Measurements from ENCODE around the gene ASCC3.
"Not testable (repeated sequence)": the region's sequence is repeated elsewhere in the genome, so short reads cannot be mapped to it uniquely, and the experiment has no call there.

Gene ASCC3

GRCh38 chr6:100881707-100882040 lies 545 bp upstream of the ASCC3 start:
- DNase-seq: no peak

DNA sequence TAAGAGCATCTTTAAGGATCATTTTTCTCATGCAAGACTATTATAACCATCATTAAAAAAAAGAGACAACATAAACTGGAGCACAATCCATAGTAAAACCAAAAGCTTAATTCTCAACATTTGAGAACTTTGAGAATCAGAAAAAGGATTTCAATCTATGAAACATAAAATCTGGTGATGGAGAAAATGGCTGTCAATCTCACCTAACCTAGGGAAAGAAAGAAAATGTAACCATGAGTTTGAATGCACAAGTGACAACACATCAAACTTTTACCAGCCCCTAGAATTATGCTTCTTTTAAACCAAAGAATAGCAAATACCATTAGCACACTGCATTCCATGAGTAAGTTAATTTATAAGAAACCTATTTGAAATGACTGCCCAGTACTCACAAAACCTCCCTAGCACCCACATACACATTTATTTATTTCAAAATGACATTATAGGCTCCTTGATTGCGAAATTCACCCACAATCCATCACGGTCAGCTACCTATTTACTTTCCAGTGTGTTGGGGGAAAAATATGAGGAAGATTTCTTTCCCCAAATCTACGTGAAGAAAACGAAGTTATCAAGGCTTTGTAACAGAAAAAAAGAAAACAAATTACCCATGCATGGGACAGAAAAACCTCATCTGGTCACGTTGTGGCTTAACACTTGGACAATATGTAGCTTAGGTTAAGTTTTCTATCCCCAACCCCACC lies 828 bp downstream of the ASCC3 start:
- no peak for DNase-seq

DNA sequence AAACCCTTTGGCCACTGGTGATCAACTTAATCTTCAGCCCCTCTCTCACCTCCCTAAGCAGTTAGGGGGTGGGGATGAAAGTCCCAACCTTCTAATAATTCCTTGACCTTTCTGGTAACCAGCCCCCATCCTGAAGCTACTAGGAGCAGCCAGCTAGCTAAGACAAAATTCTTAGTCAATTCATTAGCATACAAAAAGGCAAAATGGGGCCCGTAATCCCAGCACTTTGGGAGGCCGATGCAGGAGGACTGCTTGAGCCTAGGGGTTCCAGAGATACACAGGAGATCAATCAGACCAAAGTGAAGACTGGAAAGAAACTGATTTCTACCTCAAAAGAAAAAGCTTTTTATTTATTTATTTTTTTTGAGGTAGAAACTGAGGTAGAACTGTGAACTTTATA lies 1.8 kb downstream of the ASCC3 start:
- no peak for DNase-seq

DNA sequence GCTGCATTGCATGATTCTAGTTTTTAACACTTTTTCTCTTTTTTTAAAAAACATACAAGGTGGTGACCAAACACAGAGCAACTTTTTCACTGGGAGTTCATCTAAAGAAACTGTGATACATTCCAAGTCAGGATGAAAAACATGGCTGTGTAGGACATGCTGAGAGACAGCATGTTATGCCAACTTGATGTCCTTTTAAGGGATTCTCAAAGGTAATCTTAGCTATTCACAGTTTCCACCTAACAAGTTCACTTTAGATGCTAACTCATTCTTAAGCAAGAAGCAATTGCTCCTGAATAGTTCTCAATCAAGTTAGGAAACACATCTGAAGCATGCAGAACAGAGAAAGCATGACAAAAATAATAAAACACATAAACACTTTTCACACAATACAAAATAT lies 3.3 kb downstream of the ASCC3 start:
- DNase-seq: no peak

DNA sequence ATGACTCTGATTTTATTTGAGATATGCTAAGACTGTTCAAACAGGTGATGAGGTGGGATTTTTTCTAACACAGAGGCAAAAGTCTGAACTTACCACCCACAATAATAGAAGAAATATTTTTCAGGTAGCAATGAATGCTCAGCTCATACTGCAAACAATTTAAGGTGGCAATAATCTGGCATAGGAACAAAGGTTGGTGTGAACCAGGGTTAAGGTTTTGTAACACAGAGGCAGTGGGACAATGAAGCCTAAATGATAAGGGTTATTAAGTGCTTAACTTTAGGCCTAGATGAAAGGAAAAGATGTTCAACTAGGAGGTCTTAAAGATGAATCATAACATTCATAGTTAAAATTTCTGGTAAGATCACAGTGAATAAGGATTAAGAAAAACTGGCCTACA lies 4.9 kb downstream of the ASCC3 start:
- DNase-seq: no peak

- DNase-seq: no peak
Measured at GRCh38 chr6:100865525-100865924, 15.6 kb downstream of the ASCC3 start.

GRCh38 chr6:100862063-100862462 lies 19.1 kb downstream of the ASCC3 start:
- no peak for DNase-seq

GRCh38 chr6:100856146-100856545 lies 25.0 kb downstream of the ASCC3 start:
- no peak for DNase-seq

DNA sequence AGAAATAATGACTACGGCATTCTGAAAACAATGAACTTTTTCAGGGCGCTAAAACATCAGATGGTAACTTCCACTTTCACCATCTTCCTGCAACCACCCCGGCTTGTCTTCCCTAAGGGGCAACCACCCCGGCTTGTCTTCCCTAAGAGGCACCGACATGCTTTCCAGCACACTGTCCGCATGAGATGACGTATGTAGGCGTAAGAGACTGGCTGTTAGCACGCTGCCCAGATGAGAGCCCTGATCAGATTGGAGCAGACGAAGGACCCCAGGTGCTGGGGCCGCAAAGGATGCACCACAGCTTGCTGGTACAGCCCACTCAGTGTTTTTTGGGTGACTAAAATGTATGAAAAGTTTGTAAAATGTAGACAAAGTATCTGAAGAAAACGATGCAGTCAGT lies 29.3 kb downstream of the ASCC3 start:
- DNase-seq: no peak

DNA sequence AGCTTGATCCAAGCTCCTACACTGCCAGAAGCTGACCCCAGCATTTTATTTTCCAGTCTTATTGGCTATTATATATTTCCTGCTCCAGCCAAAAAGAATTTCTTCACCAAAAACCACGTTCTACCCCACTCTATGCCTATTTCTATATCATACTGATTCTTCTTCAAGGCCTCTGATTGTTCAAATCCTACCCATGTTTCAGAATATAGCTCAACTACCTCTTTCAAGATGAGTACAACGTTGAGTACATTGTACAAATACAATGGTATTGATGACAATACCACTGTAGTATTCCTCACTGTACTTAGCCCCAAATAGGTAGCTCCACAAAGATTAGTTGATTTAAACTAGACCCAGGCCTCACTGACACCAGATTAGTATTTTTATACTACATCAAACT lies 31.0 kb downstream of the ASCC3 start:
- DNase-seq: no peak

- DNase-seq: no peak
Measured at GRCh38 chr6:100846276-100846675, 34.9 kb downstream of the ASCC3 start.

- no peak for DNase-seq
Measured at GRCh38 chr6:100845676-100846075, 35.5 kb downstream of the ASCC3 start.

GRCh38 chr6:100839419-100839818 lies 41.7 kb downstream of the ASCC3 start:
- DNase-seq: no peak

DNA sequence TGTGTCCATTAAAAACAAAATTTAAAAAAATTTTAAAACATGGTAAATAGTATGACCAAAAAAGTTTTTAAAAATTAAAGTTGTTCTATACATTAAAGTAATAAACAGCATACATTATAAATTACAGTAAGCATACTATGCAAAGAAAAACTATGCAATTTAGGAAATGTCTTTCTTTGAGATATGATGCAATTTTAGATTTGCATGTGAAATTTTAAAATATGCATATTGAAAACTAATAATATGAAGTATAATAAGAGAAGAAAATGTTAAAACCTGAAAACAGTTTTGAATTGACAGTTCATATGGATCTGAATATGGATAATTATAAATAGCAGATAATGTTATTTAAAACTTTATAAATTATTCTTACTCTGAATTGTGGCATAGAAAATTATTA lies 43.1 kb downstream of the ASCC3 start:
- DNase-seq: no peak

GRCh38 chr6:100833972-100834574 lies 47.1 kb downstream of the ASCC3 start:
- DNase-seq: no peak

GRCh38 chr6:100829077-100829595 lies 52.0 kb downstream of the ASCC3 start:
- not testable (repeated sequence) for DNase-seq

GRCh38 chr6:100823041-100823440 lies 58.1 kb downstream of the ASCC3 start:
- no peak for DNase-seq

GRCh38 chr6:100818066-100818465 lies 63.1 kb downstream of the ASCC3 start:
- DNase-seq: no peak

DNA sequence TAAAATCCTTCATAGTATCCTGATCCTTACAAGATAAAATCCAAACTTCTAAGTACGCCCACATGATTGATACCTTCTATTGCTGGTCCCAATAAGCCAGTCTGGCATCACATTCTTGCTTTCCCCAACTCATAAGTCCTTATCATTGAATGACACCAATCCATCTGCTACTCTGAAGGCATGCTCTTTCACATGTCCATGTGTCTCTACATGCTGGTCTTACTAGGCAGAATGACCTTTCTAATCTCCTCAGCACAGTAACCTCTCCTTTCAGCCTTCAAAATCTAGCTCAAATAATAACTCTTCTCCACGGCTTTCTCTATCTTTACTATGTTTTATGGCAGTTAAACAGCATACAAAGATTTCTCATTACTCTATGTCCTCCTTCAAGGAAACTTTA lies 71.1 kb downstream of the ASCC3 start:
- DNase-seq: no peak

DNA sequence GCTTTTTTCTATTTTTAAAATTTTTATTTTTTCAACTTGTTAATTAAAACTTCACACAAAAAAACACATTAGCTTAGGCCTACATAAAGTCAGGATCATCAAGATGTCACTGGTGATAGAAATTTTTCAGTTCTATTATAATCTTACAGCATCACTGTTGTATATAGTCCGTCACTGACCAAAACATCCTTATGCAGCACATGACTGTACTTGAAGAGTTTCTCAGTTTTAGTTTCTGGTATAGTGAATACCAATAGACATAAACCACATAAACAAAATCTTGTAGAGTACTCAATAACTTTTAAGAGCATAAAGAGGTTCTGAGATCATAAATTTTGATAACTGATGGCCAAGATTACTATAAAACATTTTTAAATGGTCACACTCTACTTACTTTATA lies 71.8 kb downstream of the ASCC3 start:
- no peak for DNase-seq

GRCh38 chr6:100808638-100809275 lies 72.4 kb downstream of the ASCC3 start:
- DNase-seq: no peak

DNA sequence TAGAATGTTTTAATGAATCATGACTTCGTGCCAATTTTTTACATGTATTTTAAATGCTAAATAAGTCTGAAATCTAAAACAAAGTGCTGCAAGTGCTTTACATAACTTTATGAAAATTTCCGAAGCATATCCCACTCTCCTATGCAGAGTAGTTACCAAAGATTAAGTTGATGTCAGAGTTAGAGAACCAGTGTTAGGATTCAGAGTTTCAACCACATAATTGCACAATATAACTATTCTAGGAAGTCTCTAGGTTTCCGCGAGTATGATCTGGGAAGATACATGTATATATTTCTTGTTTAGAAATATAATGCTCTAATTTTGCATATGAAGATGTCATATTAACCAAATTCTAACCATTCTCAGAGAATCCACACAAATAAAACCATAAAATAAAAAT lies 74.8 kb downstream of the ASCC3 start:
- no peak for DNase-seq

- DNase-seq: no peak
Measured at GRCh38 chr6:100803264-100804045, 77.7 kb downstream of the ASCC3 start.

- no peak for DNase-seq
Measured at GRCh38 chr6:100801036-100801435, 80.1 kb downstream of the ASCC3 start.

Data from left hindlimb (tissue), 1 donor.